Activated CD4-positive, CD25-positive, alpha-beta regulatory T cell treated with anti-CD3 and anti-CD28 coated beads, Interleukin-2, amount 50 U/mL, for 24 hours (primary cell): ENCODE measurements around the gene MAP4K5.
"Not testable (repeated sequence)": the region's sequence is repeated elsewhere in the genome, so short reads cannot be mapped to it uniquely, and the experiment has no call there.

Experiments
- ATAC-seq, 2 donors: fragments of 150-1000 bp; cut with Tn5 transposase; one replicate each; pipeline ENCODE4 v1.10.0; 2021; ENCODE audit warnings: mild to moderate bottlenecking in 1 of 2, moderate library complexity in 1 of 2

The MAP4K5 gene

GRCh38 chr14:50531595-50532501 is 521 bp downstream of the MAP4K5 start:
- ATAC-seq, result peak in 1 of 2 donors; percentile 10

- ATAC-seq, result no peak
Observed at GRCh38 chr14:50530794-50531365, 1.5 kb downstream of the MAP4K5 start.

- no peak for ATAC-seq
Observed at GRCh38 chr14:50530358-50530757, 2.0 kb downstream of the MAP4K5 start.

- ATAC-seq, result no peak
Observed at GRCh38 chr14:50529288-50530179, 2.8 kb downstream of the MAP4K5 start.

DNA sequence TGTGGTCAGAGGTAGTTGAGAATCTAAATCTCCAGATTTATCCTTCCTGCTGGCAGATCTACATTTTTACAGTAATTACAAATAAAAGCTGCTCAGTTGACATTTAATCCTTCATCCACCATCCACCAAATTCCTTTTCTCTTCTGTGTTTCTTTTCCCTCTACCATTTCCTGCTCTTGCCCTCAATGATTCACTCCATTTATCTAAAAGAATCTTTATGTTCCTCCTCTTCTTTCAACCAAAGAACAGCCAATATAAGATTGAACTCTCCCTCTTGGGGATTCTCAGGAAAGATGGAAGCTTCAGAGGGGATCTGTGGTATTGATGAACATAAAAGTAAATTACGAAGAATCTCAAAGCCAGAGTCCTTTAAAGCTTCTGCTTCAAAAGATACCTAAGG is 4.4 kb downstream of the MAP4K5 start:
- no peak for ATAC-seq

DNA sequence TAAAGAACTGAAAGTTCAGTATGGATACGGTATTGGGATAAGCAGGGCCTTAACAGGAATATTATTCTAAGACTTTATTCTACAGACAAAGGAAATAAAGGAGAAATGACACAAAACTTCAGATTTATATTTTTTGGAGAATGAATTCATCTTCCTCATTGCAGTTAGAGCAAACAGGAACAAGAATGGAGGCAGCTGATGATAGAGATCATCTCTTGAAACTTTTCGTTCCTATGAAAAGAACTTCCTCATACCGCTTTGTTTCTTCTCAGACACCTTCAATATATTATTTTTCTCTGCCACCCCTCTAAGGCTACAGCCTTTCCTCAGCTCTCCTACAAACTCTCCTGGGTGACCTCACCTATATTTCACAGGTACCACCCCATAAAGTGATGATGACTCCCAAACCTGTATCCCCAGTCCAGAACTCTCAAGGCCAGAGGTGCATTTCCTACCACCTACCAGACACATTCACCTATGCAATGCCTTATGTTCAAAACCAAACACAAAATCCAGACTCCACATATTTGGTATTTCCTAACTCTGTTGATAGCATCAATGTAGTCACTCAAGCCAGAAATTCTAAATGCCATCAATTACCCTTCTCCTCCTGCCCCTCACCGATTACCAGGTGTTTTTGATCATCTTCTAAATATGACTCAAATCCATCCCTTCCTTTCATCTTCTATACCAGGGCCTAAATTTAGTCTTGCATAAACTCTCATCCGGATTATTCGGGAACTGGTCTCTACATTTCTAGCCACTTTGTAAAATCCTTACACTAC is 7.4 kb downstream of the MAP4K5 start:
- ATAC-seq, result no peak

GRCh38 chr14:50524060-50524459 is 8.3 kb downstream of the MAP4K5 start:
- ATAC-seq, result peak in 1 of 2 donors; percentile 3

DNA sequence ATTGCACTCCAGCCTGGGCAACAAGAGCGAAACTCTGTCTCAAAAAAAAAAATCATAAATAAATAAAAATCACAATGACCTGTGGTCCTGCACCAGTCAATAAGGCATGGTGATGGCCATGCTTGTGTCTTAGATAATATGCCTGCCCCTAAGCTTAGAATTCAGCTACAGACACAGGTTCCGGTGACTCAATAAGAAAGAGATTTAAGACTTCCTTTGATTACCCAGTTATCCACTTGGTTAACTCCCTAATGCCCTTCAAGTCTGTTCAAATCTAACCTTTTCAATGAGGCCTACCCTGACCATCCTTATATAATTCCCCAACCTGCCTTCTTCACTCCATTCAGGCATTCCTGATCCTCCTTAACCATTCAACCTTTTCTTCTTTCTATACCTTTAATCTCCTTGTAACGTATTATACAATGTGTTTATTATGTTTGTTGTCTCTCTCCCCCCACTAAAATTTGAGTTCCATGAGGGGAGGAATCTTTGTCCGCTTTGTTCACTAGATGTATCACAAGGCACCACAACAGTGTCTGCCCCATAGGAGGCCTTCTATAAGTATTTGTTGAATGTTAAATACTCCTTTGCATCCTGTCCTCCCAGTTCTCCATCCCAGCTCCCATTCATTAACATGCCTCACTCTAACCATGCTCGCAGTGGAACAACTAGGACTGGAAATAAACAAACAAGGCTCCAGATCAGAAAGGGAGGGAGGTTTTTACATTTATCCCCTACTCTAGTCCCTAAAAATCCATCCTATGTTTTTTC is 8.9 kb downstream of the MAP4K5 start:
- no peak for ATAC-seq

GRCh38 chr14:50521912-50522341 is 10.4 kb downstream of the MAP4K5 start:
- peak; percentile 78 to 79 for ATAC-seq

GRCh38 chr14:50520947-50521815 is 11.2 kb downstream of the MAP4K5 start:
- ATAC-seq, result peak; percentile 80 to 81

GRCh38 chr14:50516091-50516490 is 16.3 kb downstream of the MAP4K5 start:
- no peak for ATAC-seq

DNA sequence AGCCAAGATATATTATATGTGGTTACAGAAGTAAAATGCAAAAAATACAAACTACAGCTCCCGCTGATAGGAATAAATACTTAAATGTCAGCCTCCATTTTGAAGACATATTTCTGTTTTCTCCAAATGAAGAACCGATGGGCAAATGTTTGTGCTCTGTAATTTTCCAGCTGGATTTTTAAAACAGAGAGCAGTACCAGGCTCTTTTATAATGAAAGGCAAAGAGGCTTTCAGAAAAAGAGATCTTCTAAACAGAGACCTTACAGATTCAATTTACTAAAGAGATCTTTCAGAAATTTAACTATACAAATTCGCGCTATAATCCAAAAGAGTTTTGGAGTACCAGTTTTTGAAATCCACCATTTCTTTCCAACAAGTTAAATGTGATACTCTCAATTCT is 19.9 kb downstream of the MAP4K5 start:
- no peak for ATAC-seq

- ATAC-seq, result no peak
Observed at GRCh38 chr14:50510157-50510556, 22.2 kb downstream of the MAP4K5 start.

GRCh38 chr14:50507078-50507477 is 25.3 kb downstream of the MAP4K5 start:
- ATAC-seq, result not testable (repeated sequence)

DNA sequence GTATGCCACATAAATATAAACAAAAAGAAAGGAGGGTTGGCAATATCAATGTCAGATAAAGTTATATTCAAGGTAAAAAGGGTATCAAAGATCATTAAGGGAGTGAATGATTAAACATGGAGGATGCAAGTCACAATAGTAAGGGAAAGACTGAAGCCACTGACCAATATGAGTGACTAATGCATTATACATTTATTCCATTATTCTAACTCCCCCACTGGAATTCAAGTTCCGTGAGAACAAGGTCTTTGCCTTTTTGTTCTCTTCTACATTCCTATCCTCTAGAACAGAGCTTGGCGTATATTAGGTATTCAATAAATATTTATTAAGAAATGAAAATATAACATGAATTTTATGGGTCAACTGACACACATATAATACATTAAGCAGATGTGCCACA is 30.7 kb downstream of the MAP4K5 start:
- no peak for ATAC-seq

GRCh38 chr14:50497351-50497750 is 35.0 kb downstream of the MAP4K5 start:
- no peak for ATAC-seq

DNA sequence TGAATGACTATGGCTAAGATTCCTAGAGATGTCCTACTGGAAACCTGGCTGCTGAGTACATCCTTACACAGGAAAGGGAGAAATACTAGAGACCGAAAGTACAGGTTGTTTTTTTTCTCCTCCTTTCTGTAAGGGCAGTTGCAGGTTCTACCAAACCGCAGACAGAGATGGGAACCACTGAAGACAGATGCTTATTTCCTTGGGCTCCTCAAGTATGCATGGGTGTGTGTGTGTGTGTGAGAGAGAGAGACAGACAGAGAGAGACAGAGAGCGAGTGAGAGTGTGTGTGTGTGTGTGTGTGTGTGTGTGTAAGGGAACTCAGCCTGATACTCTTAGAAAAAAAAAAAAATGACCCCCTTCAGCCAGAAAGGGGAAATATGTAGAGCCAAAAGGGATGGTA is 42.5 kb downstream of the MAP4K5 start:
- ATAC-seq, result no peak

GRCh38 chr14:50488521-50488920 is 43.8 kb downstream of the MAP4K5 start:
- ATAC-seq, result no peak

GRCh38 chr14:50479041-50479440 is 53.3 kb downstream of the MAP4K5 start:
- no peak for ATAC-seq

DNA sequence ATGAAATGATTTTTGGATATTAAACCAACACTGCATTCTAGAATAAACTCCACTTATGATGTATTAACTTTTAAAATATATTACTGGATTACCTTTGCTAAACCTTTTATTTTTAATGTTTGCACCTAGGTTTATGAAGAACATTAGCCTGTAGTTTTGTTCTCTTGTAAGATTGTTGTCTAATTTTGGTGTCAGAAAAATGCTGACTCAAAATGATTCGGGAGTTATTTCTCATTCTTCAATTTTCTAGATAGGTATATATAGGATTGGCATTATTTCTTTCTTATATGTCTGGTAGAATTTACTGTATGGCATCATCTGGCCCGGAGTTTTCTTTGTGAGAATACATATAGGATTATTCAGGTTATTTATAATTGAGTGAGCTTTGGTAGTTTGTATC is 54.6 kb downstream of the MAP4K5 start:
- no peak for ATAC-seq

- ATAC-seq, result no peak
Observed at GRCh38 chr14:50476134-50476533, 56.2 kb downstream of the MAP4K5 start.
